ENCODE results near the gene WDFY1.
"Not testable (repeated sequence)": the region's sequence is repeated elsewhere in the genome, so short reads cannot be mapped to it uniquely, and the experiment has no call there.

The WDFY1 gene

DNA sequence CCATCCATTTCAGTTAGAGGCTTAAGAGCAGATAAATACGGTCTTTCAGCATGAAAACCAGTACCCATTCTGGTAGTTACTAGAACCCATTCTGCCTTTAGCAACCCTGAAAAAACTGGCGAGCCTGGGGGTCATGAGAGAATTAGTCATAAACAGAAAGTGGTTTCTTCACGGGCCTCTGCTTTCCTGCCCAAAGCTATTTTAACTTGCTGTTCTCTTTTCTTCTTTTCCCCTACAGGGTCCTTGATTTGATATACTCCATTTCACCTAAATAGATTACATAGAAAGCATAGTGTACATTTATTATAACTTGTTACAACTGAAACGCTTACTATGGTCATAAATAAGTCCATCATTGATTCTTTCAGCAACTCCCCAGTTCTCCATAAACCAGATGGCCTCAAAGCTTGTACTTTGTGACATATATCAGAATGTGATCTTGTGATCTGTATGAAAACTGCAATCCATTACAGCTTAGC lies 48.3 kb downstream of the WDFY1 start:
- DNase-seq, result peak; percentile 87 to 90

DNA sequence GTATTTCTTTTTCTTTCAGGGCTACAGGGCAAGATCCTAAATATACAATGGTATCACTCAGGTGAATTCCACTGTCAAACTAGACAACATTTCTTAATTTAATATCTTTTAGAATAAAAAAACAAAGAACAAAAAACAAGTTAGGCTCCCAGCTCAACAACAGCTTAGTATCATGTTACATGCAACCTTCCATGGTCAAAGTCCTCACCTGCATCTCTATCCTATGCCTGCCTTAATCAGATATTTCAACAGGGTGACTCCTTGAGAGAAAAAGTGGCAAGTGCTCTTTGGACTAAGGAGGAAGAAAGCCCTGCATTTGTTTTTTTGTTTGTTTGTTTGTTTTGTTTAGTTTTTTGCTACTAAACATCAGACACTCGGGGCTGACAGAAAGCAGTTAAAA lies 50.2 kb downstream of the WDFY1 start:
- DNase-seq, result no peak

DNA sequence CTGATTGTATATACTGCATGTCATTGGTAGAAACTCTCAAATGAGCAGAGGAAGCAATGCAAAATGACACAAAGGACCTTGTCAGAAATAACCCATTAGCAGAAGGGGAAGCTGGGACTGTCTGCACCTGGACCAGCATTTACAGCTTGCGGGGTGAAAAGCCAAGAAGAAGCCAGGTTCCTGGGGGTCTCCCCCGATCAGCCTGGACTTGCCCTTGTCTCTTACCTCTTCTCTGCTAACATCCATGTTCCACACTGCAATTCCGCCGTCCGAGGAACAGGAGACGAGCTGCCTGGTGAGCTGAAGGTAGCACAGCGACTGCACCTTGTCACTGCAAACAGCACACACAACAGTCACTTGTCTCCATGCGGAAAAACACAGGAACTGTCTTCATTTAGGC lies 51.1 kb downstream of the WDFY1 start:
- no peak for DNase-seq

DNA sequence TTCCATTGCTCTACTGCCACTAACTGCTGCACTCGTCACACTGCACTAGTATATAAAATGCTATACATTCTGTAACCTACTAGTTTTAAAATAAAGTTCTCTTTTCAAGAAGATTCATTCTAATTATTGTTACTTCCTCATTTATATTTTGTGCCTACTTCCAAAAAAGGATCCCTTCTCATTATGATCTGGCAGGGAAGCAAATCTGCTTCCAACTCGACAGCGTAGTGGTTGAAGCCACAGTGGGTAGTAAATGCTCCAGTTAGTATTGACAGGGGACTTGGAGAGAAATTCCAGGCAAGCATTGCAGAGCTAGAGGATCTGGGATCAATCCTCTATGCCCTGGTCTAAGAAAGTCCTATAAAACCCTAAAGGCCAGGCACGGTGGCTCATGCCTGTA lies 54.4 kb downstream of the WDFY1 start:
- DNase-seq, result peak; percentile 46 to 47

DNA sequence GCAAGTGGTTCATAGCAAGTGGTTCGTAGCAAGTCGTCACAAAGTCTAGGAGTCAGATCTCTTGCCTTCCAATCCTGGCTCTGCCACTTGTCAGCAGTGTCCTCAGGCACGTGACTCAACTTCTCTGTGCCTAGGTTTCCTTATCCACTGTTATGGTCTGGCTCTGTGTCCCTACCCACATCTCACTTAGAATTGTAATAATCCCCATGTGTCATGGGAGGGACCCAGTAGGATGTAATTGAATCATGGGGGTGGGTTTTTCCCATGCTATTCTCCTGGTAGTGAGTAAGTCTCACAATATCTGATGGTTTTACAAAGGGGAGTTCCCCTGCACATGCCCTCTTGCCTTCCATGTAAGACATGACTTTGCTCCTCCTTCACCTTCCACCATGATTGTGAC lies 55.9 kb downstream of the WDFY1 start:
- DNase-seq, result peak in 1 of 2 donors; percentile 10

DNA sequence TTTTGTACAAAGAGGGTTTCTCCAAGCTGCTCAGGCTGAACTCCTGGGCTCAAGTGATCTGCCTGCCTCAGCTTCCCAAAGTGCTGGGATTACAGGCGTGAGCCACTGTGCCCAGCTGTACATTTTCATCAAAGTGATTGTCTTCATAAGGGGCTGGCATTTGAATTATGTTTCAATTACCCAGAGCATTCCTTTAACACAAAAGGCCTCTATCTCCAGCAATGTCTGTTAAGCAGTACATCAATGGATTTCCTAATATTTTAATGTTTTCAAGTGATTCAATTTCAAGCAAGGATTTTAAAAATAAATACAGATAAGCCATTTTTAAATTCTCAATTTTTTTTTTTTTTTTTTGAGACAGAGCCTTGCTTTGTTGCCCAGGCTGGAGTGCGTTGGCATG lies 56.9 kb downstream of the WDFY1 start:
- DNase-seq, result no peak

DNA sequence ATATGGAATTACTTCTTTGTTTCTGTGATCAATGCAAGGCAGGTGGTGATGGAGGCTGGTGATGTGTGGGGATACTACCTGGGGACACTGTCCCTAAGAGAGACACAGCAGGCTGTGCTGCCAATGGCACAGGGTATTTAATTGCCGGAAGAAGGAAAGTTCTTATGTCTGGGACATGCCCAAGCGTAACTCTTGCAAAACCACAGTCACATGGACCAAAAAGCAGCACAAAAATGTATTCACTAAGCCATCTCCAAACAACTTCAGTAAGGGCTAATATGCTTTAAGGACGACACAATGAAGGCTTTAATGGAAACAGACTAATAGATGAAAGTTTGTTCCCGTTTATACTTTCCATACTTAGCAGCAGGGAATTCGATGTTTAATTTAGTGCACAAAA lies 58.0 kb downstream of the WDFY1 start:
- DNase-seq, result peak; percentile 66 to 77

DNA sequence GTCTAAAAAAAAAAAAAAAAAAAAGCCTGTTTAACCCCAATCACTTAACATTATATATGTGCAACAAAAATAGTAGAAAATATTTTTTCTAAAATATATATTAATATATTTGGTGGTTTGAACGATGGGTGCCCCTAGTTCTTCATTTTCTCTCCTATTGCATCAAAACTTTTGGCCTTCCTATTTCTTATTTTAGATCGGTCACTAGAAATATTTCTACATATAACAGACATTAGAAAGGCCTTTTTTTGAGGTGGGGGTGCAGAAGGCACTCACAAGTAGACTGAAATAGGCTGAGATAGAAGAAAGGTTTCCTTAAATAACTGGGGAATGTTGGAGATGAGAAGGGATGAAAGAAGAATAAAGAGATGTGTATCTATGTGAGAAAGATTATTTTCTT lies 58.4 kb downstream of the WDFY1 start:
- DNase-seq, result peak; percentile 51 to 74

DNA sequence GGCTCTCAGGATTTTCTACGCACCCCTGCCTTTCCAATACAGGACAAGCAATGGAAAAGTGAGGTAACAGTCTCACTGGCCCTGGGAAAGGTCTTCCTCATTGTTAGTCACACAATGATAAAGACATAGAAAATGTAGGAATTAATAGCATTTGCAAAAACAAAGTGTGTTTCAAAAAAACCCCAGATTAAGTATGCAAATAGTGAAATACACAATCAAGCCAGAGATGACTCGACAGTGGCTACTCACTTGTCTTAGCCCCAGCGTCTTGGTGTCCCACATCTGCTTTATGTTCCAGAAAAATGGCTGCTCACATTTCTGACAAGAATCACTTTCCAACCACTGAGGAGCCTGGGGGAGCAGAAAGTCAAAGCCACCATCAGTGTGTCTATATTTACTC lies 60.7 kb downstream of the WDFY1 start:
- no peak for DNase-seq

DNA sequence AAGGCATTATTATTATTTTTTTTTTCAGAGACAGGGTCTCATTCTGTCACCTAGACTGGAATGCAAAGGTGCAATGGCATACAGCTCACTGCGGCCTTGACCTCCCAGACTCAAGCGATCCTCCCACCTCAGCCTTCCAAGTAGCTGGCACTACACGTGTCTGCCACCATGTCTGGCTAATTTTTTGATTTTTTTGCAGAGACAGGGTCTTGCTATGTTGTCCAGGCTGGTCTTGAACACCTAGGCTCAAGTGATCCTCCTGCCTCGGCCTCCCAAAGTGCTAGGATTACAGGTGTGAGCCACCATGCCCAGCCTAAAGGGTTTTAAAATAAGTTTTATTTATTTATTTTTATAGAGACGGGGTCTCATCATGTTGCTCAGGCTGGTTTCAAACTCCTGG lies 62.4 kb downstream of the WDFY1 start:
- DNase-seq, result no peak

DNA sequence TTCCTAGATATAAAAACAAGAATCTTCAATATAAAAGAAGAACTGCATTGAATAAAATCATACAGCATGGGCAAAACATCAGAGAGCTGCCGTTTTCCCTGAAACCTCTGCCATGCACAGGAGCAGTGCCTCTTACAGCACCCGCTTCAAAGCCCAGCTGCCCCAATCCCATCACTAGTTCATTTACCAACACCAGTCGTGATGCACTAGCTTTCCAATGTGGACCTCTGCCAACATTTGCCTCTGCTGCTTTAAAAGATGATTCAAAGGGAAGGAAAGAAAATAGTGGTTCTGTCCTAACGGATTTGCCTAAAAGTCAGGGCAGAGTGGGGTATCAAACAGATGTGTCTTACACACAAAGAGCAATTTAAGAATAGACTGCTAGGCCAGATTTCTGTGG lies 64.3 kb downstream of the WDFY1 start:
- DNase-seq, result no peak

DNA sequence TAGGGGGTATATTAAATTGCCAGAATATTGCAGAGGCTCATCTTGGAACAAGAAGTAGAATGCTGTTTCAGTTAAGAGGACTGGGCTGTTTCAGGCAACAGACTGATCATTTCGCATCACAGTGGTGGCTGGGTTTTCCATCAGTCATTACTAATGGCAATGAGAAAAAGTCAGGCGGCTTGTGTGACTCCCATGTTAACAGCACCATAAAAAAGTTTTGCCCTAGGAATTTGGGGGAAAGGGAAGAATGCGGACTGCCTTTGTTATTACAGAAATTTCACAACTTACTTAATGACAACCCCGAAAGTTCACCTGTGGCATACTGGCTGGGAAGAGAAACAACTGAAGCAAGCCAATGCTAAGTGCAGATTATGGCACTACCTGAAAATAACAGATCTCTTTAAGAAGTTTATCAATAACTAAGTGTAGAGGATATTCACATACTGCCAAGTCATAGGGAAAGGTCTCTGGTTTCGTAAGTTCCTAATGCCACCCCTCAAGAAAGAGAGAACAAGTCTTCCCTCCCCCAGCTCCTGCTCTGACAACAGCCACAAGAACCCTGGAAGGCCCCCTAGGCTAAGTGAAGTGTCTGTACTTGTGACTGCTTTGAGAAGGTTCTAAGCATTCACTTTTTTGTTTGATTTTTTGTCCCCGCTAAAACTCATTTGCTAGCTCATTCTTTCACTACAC lies 67.3 kb downstream of the WDFY1 start:
- DNase-seq, result no peak

DNA sequence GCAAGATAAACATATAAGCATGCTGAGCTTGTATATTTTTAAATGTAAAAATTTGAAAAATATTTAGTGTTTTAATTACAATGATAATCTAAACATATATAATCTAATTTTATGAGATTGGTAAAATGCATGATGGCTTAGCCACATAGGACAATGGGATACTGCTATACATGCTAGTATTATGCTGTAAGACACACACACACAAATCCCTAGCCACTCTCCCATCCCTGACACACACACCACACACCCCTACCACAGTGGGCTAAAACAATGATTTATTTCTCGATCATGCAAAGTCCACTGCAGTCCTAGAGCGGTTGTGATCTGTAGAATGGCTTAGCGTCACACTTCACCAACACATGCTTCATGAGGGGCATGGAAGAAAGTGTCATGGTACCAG lies 71.5 kb downstream of the WDFY1 start:
- DNase-seq, result no peak

DNA sequence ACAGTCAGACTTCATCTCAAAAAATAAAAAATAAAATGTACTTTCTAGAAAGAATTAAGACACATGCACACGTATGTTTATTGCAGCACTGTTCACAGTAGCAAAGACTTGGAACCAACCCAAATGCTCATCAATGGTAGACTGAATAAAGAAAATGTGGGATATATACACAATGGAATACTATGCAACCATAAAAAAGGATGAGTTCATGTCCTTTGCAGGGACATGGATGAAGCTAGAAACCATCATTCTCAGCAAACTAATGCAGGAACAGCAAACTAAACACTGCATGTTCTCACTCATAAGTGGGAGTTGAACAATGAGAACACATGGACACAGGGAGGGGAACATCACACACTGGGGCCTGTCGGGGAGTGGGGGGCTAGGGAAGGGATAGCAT lies 72.4 kb downstream of the WDFY1 start:
- not testable (repeated sequence) for DNase-seq

DNA sequence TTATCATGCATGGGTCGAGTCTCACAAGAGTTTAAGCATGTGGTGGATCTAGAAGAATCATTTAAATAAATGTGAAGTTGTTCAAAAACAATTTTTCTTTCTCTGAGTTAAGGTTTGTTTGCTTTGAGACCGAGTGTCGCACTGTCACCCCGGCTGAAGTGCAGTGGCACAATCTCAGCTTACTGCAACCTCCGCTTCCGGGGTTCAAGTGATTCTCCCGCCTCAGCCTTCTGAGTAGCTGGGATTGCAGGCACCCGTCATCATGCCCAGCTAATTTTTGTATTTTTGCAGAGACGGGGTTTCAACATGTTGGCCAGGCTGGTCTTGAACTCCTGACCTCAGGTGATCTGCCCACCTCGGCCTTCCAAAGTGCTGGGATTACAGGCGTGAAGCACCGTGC lies 73.5 kb downstream of the WDFY1 start:
- peak; percentile 37 to 60 for DNase-seq

DNA sequence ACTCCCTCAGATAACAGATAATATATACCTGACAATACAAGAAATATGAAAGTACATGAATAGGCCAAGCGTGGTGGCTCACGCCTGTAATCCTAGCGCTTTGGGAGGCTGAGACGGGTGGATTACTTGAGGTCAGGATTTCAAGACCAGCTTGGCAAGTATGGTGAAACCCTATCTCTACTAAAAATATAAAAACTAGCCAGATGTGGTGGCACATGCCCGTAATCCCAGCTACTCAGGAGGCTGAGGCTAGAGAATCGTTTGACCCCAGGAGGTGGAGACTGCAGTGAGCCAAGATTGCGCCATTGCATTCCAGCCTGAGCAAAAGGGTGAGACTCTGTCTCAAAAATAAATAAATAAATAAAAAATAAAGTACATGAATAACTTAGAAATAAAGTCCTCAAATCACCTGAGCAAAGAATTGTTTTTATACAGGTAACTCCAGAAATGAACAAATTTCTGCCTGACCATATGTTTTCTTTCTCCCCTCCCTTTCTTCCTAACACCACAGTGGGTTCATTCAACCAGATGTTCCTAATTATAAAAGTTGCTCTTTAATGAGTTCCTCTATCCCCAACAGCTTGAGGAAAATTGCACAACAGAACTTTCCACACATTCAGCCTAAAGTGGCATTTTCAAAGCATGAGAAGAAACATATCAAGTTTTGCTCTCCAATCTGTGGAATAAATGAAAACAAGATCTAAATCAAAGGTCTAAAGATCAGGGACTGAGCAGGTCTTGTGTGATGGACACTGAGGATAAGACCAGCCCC lies 74.1 kb downstream of the WDFY1 start:
- peak; percentile 65 to 78 for DNase-seq

DNA sequence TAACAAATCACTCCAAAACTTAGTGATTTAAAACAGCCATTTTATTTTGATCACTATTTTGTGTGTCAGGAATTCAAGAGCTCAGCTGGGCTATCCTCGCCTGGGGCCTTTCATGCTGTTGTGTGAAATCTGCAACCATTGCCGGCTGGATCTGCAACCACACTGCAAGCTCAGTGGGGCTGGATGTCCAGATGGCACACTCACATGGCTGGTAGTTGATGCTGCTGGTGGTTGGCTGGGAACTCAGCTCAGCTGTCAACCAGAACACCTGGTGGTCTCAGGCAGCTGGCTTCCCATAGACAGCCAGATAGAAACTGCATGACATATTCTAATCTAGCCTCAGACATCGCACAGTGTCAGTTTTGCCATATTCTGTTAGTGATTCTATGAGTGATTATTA lies 77.1 kb downstream of the WDFY1 start:
- DNase-seq, result no peak

DNA sequence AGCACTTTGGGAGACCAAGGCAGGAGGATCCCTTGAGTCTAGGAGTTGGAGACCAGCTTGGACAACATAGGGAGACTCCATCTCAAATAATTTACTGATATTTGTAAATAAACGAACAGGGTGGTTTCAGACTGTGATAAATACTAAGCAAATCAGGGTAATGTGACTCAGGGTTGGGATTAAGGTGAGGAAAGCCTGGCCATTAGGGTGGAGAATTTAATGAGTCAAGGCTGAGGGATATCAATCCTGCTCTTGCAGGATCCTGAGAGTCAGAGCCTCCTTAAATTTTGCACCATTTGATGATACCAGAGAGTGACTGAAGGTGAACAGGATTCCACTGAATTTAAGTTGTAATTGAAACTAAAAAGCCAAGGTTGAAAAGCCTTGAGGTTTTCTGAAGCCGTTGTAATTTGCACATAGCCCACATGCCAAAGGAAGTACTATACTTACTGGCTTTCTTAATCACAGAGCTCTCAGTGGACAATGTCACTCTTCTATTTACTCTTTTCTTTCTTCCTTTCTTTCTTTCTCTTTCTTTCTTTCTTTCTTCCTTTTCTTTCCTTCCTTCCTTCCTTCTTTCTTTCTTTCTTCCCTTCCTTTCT lies 79.1 kb downstream of the WDFY1 start:
- DNase-seq, result no peak

DNA sequence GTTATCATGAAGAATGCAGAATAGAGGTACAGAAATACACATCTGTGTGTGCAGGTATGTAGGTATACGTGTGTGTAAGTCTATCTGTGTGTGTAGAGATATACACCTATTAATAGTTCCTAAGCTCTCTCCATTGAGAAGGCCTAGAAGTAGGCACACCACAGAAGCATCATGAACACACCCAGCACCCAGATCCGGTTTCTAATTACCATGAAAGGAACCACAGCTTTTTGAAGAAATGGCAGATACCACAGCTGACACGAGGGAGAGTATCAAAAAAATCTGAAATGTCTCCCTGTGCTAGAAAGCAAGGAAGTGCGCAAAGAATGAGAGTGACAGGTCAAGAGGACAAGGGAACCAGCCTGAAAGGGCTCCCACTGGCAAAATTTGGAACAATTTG lies 80.0 kb downstream of the WDFY1 start:
- no peak for DNase-seq

DNA sequence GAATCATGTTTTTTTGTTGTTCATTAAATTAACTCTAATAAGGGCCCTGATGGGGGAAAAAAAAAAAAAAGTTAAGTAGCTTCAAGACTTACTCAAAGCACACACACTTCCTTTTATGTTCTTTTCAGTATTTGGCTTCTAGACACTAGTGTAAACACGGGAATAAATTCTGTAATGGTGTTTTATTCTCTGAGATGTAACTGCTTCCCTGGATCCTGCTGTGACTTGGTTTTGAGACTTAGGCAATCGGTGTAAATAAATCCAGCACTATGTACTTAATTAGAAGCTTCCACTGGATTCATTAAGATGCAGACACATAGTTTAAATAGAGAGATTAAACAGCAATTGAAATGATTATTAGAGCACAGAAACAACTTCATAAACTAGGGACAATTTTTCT lies 81.6 kb downstream of the WDFY1 start:
- DNase-seq, result no peak

DNA sequence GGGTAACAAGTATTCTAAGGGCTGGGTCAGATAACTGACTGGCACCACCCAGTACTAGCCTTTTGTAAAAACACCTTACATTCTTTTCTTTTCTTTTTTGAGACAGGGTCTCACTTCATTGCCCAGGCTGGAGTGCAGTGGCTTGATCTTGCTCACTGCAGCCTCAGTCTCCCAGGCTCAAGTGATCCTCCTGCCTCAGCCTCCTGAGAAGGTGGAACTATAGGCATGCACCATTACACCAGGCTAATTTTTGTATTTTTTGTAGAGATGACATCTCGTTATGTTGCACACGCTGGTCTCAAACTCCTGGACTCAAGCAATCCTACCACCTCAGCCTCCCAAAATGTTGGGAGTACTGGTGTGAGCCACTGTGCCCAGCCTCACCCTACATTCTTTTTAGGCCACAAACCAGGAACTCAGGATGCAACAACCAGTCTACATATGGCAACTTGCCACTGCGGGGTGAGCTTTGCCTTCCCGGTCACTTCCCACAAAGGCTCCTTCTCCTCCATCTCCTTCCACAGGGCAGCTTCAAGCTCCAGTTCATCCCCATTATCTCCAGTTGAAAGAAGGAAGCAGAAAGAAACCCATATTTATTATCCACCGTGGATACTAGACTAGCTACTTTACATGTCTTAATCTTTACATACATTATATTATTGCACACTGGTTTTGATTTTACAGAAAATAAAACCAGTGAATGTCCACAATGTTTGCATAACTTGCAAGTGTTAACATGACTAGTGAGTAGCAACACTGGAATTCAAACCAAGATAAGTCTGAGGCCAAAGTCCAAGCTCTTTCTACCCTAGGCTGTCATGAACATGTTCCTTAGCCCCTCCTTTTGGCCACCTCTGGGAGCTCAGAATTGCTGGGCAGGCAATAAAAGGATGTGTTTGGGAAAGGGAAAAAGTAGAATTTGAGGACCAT lies 84.1 kb downstream of the WDFY1 start:
- DNase-seq, result no peak

DNA sequence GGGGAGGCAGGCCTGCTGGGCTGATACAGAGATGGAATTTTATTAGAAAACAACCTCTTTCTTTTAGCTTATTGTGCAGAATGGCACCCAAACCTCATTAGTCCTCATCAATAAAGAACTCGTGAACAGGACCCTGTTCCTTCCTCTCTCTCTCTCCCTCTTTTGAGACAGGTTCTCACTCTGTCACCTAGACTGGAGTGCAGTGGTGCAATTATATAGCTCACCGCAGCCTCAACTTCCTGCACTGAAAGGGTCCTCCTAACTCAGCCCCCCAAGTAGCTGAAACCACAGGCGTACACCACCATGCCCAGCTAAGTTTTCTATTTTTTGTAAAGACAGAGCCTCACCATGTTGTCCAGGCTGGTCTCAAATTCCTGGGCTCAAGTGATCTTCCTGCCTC lies 86.1 kb downstream of the WDFY1 start:
- no peak for DNase-seq

DNA sequence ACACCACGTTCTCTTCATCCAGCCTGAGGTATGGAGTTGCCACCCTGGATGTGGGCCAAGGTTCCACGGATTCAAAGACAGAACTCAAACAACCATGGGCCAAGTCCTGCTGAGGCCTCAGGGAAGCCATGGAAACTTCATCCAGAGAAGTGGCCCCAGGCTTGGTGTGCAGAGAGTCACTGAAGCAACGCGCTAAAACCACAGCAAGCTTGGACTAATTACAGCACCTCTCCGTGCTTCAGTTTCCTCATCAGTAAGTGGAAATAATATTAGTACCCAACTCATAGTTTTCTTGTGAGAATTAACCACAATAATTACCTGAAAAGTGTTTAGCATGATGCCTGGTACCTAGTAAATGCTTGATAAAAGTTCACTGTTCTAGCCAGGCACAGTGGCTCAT lies 88.6 kb downstream of the WDFY1 start:
- no peak for DNase-seq
